ENCODE measurements around the gene CTDNEP1. TPM values are rescaled to one million over a fixed set of nuclear protein-coding genes. Genes with fewer than 3 reads are reported as not detected.

The CTDNEP1 gene
- polyA plus RNA-seq, 2 of the 4 experiments (the other 2 are of a cell fraction) = 145 to 161 TPM

DNA sequence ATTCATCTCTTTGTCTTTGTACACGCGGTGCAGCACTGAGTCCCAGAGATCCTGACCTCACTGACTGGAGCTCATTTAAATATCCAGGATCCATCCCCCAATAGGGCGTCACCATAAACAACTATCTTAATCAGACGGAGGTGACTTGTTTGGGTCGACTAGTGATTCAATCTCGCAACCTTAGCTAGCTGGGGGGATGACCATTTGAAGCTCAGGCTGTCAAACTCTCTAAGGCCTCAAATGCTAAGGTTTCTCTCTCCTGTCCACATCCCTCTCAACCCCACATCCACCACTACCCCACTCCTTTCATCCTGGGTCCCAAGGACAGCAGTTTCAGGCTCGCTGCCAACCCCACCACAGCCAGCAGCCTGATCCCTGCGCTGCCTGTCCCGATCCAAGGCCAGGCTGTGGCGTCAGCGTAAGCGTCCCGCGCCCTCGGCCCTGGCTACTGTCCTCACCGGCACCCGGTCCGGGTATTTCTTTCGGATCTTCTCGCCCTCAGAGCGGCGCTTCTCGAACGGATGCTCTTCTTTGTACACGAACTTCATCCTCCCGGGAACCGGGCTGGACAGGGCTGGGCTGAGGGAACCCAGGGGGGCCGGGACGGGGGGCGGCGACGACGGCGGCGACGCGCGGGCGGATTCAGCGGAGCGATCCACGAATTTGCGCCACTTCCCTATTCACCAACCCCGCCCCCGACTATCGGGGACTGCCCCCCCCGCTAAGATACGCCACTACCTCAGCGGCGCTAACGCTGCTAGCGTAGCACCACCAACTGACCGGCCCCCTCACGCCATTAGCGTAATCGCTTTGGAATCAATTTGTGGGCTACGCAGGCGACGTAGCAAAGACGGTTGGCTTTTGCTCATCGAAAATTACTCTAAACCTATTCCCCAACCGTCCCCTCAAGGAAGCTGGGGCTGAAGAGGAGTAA lies 9.5 kb downstream of the CTDNEP1 start, which contains the start of gene GABARAP:
Gene GABARAP (minus strand): TSS at position 667 of the 934 bp plus-strand sequence. CDS start 119 bp downstream, at position 548.
- Histone ChIP-seq H3K27ac (peak within 1 kb of the TSS; percentile 96 to 99), H3K4me3 (peak within 1 kb of the TSS; percentile 86), H3K4me1 (peaks cover 27% of the 10 kb centered on the region), H3K9me3 (no peaks in the 10 kb centered on the region), H3K4me2 (peak within 1 kb of the TSS; percentile 97)
- ChIA-PET POLR2A (interaction anchor here (1.0 to 2.9 kb wide), 7 partner anchors 8 to 206 kb away, joined by 3 to 15 read pairs (median 4); partner anchors contain the start of genes ACADVL, CTDNEP1, DLG4 and DVL2), CTCF (interaction anchor here (0.6 to 17.3 kb wide), 12 partner anchors 9 to 196 kb away, joined by 3 to 169 read pairs (median 4); partner anchors contain the start of genes ACADVL, CTDNEP1, DLG4 and ELP5)
- WGBS (ENCODE audit: missing lambda C conversion rate) = 1% methylated on average over 50 of the region's 62 CpGs
- peak; percentile 77 to 95 for DNase-seq (ENCODE audit: low read depth in 1 of 2, low spot score in 1 of 2)
- TF ChIP-seq, protein P1, sequence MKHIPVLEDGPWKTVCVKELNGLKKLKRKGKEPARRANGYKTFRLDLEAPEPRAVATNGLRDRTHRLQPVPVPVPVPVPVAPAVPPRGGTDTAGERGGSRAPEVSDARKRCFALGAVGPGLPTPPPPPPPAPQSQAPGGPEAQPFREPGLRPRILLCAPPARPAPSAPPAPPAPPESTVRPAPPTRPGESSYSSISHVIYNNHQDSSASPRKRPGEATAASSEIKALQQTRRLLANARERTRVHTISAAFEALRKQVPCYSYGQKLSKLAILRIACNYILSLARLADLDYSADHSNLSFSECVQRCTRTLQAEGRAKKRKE (CRISPR knock-in tag; IDR thresholded peaks at IDR 0.05; ENCODE audit: low read depth) = no peak
- TF ChIP-seq PBX3 (IDR thresholded peaks at IDR 0.05) (peak; percentile 92), FOSB (CRISPR knock-in tag; IDR thresholded peaks at IDR 0.05) (no peak), HOXB13 (CRISPR knock-in tag; IDR thresholded peaks at IDR 0.05; ENCODE audit: low read depth) (no peak), BHLHE40 (IDR thresholded peaks at IDR 0.05; ENCODE audit: low read depth, low read length) (no peak), E2F6 (IDR thresholded peaks at IDR 0.05; ENCODE audit: borderline replicate concordance, low read depth) (peak; percentile 72), CHD2 (IDR thresholded peaks at IDR 0.05; ENCODE audit: low read length, partially characterized antibody) (peak; percentile 46), NPAS2 (CRISPR knock-in tag; IDR thresholded peaks at IDR 0.05; ENCODE audit: borderline replicate concordance) (no peak), USF2 (IDR thresholded peaks at IDR 0.05) (0 out of 2 replicates have a peak, but pooled peaks have one; percentile 2), MYC (IDR thresholded peaks at IDR 0.05; ENCODE audit: borderline replicate concordance, low read length) (peak; percentile 47; the same call in 1 of the 2 replicates), KDM5A (IDR thresholded peaks at IDR 0.05) (no peak), MAZ (IDR thresholded peaks at IDR 0.05; ENCODE audit: borderline replicate concordance, low read depth, low read length) (peak; percentile 60; the same call in 1 of the 2 replicates), CBX2 (IDR thresholded peaks at IDR 0.05; ENCODE audit: borderline replicate concordance, low read depth) (no peak), MAX (IDR thresholded peaks at IDR 0.05) (peak; percentile 31; the same call in 1 of the 2 replicates), SREBF2 (IDR thresholded peaks at IDR 0.05) (no peak), PHF8 (IDR thresholded peaks at IDR 0.05; ENCODE audit: borderline replicate concordance, low read depth) (peak; percentile 81)
- ATAC-seq = peak; percentile 9 to 39; a peak in 5 of 6 replicates
- peak; percentile 7 for FAIRE-seq

GRCh38 chr17:7241090-7241733 lies 10.3 kb downstream of the CTDNEP1 start:
- Histone ChIP-seq H3K9me3 (no peaks in the 10 kb centered on the region), H3K4me3 (peak overlapping the region; percentile 86), H3K4me2 (peak overlapping the region; percentile 97), H3K27ac (peak overlapping the region; percentile 96 to 99), H3K4me1 (peaks cover 36% of the 10 kb centered on the region)
- ChIA-PET CTCF (interaction anchor here (0.6 to 17.3 kb wide), 10 partner anchors 10 to 575 kb away, joined by 3 to 169 read pairs (median 6); partner anchors contain the start of genes ACADVL, CTDNEP1, DLG4 and ELP5), POLR2A (interaction anchor here (1.1 to 2.9 kb wide), 2 partner anchors 10 to 15 kb away, joined by 3 to 15 read pairs; partner anchors contain the start of genes CTDNEP1 and ELP5)
- no peak for TF ChIP-seq SMC3 (IDR thresholded peaks at IDR 0.05)
- no peak for TF ChIP-seq TFCP2L1 (CRISPR knock-in tag; IDR thresholded peaks at IDR 0.05)
- TF ChIP-seq HDAC2 (IDR thresholded peaks at IDR 0.05) = no peak
- TF ChIP-seq MAZ (IDR thresholded peaks at IDR 0.05; ENCODE audit: borderline replicate concordance, low read depth, low read length) = no peak
- DNase-seq (ENCODE audit: low read depth in 1 of 2, low spot score in 1 of 2) (no peak), FAIRE-seq (no peak), ATAC-seq (no peak)
- WGBS (ENCODE audit: missing lambda C conversion rate) = 56% methylated on average over 9 of the region's 9 CpGs
